GM13976 (cell line): Measurements from ENCODE around the gene CD69.
A peak's percentile ranks its signal among the peaks of the same experiment; 100 is the strongest.
"Not testable (repeated sequence)": the region's sequence is repeated elsewhere in the genome, so short reads cannot be mapped to it uniquely, and the experiment has no call there.

Experiments used
- DNase-seq: peaks from one replicate; pipeline ENCODE4 v3.0.0; 2012; ENCODE audit warnings: low spot score
- in situ Hi-C: fragments of 300-500 bp; cut with MboI; formaldehyde crosslinking; loops from one replicate; pipeline ENCODE4 v1.12.0; 2022; ENCODE audit warnings: low sequenced_read_pairs, mixed read lengths, inconsistent platforms; ENCODE audit not compliant: unreplicated experiment
- TF ChIP-seq, protein P1 (sequence below): IDR thresholded peaks from 2 replicates; pipeline ENCODE4 v1.5.1; 2012; ENCODE audit warnings: borderline replicate concordance, mild to moderate bottlenecking; ENCODE audit not compliant: insufficient read depth; ENCODE audit errors: extremely low read depth, missing control alignments, control extremely low read depth

Gene CD69

DNA sequence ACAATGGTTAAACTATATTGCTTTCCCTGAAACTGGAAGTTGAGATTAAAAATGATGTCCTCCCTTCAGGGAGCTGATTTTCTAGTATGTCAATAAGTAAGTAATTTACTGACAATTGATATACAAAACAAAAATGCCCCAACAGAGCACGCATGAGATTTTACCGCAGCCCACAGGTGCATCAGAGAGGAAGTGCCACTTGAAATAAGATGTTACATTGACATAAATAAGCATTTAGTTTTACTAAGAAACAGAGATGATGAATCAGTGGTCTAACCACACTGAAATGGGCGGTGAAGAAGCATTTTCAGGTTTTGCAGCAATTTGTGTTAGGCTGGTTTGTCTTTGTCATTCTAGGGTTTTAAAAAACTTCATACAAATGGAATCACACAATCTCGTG, 19.0 kb downstream of the CD69 start:
- TF ChIP-seq, protein P1, sequence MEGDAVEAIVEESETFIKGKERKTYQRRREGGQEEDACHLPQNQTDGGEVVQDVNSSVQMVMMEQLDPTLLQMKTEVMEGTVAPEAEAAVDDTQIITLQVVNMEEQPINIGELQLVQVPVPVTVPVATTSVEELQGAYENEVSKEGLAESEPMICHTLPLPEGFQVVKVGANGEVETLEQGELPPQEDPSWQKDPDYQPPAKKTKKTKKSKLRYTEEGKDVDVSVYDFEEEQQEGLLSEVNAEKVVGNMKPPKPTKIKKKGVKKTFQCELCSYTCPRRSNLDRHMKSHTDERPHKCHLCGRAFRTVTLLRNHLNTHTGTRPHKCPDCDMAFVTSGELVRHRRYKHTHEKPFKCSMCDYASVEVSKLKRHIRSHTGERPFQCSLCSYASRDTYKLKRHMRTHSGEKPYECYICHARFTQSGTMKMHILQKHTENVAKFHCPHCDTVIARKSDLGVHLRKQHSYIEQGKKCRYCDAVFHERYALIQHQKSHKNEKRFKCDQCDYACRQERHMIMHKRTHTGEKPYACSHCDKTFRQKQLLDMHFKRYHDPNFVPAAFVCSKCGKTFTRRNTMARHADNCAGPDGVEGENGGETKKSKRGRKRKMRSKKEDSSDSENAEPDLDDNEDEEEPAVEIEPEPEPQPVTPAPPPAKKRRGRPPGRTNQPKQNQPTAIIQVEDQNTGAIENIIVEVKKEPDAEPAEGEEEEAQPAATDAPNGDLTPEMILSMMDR, result no peak
- in situ Hi-C loops, result loop anchor here (10.0 kb wide), 1 partner anchor 183 kb away; no protein-coding TSS in a partner anchor
- DNase-seq, result peak; percentile 48

DNA sequence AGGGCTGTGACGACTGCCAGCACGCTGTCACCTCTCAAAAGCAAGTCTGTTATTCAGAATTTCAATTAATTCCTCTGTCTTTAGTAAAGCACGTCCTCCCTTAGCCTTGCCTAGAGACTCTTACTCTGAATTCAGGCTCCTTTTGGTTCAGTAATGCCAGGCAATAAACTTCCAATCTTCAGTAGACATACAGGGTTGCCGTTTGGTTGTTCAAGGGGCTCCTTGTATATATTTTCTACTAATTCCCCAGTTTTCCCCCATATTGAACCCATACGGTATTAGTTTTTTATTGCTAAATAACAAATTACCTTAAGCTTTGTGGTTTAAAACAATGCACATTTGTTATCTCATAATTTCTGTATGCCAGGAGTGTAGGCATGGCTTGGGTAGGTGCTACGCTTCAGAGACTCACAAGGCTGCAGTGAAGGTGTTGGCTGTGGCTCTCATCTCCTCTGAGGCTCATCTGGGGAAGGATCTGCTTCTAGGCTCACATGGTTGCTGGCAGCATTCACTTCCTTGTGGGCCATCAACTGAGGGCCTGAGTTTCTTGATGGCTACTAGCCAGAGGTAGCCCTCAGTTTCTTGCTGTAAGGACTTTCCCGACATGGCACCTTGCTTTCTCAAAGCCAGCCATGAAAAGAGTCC, 20.5 kb downstream of the CD69 start:
- in situ Hi-C loops, result loop anchor here (10.0 kb wide), 1 partner anchor 185 kb away; no protein-coding TSS in a partner anchor
- DNase-seq, result no peak
- TF ChIP-seq, protein P1, result no peak

DNA sequence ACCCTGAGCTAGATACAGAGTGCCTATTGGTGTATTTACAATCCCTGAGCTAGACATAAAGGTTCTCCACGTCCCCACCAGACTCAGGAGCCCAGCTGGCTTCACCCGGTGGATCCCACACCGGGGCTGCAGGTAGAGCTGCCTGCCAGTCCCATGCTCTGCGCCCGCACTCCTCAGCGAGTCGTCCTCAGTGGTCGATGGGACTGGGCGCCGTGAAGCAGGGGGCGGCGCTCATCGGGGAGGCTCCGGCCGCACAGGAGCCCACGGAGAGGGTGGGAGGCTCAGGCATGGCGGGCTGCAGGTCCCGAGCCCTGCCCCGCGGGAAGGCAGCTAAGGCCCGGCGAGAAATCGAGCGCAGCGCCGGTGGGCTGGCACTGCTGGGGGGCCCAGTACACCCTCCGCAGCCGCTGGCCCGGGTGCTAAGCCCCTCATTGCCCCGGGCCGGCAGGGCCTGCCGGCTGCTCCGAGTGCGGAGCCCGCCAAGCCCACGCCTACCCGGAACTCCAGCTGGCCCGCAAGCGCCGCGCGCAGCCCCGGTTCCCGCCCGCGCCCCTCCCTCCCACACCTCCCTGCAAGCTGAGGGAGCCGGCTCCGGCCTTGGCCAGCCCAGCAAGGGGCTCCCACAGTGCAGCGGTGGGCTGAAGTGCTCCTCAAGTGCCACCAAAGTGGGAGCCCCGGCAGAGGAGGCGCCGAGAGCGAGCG, 21.1 kb downstream of the CD69 start:
- not testable (repeated sequence) for DNase-seq
- in situ Hi-C loops, result loop anchor here (10.0 kb wide), 1 partner anchor 185 kb away; no protein-coding TSS in a partner anchor

DNA sequence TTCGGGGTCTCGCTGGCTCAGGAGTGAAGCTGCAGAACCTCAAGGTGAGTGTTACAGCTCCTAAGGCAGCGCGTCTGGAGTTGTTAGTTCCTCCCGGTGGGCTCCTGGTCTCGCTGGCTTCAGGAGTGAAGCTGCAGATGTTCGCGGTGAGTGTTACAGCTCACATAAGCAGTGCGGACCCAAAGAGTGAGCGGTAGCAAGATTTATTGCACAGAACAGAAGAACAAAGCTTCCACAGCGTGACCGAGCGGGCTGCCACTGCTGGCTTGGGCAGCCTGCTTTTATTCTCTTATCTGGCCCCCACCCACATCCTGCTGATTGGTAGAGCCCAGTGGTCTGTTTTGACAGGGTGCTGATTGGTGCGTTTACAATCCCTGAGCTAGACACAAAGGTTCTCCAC, 21.8 kb downstream of the CD69 start:
- DNase-seq, in situ Hi-C loops: not testable (repeated sequence)

DNA sequence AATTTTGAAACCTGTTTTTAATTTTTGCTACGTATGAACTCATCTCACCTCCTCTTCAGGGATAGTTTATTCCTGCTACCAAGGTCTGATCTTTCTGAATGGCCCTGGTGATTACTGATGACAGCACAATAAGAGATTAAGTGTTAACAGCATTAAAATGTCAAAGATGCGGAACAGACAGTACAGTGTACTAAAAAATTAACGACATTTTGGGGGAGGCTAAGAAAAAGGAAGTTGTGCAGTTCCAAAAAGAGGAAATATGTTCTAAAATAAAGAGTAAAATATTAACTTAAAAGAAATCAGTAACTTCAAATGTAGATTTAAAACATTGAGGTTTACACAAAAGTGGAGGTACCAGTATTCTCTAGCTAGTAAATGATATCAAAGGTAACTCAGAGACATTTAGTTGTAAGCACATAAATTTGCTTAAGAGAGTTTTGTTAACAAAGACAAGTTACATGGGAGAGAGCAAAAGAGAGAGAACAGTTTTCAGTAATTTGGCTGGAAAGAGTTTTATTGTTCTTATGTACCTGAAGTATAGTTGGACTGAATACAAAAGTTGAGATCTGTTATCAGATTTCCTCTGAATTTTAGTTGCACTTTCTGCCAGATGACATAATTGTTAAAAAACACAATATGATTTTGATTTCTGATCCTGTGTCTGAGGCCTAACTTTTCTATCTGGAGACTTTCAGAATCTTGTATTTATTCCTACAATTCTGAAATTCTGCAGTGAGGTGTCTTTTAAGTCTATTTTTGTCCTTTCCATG, 23.6 kb downstream of the CD69 start:
- in situ Hi-C loops, result no loop called here
- no peak for DNase-seq
- TF ChIP-seq, protein P1, result no peak

DNA sequence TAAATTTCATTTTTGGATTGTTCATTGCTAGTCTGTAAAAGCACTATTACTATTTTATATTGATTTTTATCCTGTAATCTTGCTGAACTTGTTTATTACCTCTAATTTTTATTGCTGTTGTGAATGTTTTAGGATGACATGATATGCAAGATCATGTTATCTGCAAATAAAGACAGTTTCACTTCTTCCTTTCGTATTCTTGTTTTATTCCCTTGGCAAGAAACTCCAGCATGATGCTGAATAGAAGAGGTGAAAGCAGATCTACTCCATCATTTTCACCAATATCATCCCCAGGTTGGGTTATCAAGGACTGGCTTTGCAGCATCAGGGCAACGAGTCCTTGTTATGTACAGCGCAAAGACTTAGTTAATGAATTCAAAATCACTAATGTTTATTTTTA, 25.1 kb downstream of the CD69 start:
- in situ Hi-C loops, result no loop called here
- TF ChIP-seq, protein P1, result no peak
- DNase-seq, result no peak

DNA sequence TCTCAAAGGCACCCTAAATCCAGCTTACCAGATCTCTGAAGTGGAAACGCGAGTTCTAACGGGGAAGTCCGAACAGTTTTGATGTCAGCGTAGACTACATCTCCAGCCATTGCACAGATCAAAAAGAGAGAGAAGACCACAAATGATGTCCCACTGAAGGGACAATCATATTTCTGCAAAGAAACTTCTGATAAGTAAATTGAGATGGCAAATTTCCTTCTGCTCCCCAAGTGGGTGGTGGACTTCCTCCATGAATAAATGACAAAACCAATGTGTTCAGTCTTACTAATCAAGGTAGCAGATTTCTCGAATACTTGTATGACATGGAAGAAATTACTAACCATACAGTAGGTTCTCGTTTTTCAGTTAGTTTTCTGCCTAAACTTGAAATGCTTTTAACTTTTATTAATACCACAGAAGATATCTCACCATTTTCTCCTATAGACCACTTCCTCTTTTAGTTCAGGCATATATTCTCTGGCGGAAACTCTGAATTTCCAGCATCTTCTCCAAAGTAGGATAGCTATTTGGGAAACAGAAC, 27.7 kb downstream of the CD69 start, which contains the start of gene CLECL1:
Gene CLECL1, minus strand, starts transcription at position 177 of the 541 bp plus-strand sequence.
- TF ChIP-seq, protein P1, result no peak
- peak; percentile 54 for DNase-seq
- in situ Hi-C loops, result loop anchor here (5.0 kb wide), 1 partner anchor 61 kb away; no protein-coding TSS in a partner anchor
